NCI-H146 treated with DMSO at 0.1 percent for 48 hours (cell line): ENCODE measurements around the gene COL21A1.
"Not testable (repeated sequence)": the region's sequence is repeated elsewhere in the genome, so short reads cannot be mapped to it uniquely, and the experiment has no call there.

ENCODE experiments used
- DNase-seq: peaks from one replicate; lab custom pipeline; 2025; ENCODE audit not compliant: unreplicated experiment; lab: John Stamatoyannopoulos, UW

The COL21A1 gene

DNA sequence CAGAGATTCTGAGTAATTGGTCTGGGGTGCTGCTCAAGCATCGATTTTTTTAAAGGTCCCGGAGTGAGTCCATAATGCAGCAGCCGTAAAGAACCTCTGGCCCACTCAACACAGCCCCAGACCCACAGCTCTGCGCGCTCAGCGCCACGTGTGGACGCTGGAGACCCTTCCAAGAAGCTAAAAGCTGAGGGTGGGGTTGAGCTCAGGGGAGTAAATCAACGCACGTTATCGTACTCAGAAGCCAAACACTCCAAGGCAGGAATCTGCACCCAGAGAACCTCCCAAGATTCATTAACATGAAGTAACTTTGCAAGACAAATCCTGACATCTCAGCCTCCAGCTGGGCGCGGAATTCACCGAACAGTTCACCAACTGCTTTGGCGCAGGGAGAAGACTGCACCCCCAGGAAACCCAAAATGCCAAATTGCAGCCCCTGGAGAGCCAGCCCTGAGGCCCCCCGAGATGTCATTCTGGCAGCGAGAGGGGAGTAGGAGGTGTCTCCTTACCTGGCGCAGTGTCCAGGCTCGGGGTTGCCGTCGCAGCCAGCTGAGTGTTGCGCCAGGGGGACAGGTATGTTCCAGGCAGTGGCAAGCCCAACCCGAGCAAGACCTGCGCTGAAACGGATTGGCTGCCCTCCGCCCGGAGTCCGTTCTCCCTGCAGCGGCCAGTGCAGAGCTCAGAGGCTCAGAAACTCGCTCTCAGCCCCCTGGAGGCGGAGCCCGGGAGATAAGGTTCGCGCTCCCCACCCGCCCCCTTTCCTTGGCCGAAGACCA is at the start of gene COL21A1:
Gene COL21A1, minus strand, starts transcription at position 700 of the 773 bp plus-strand sequence. CDS start 64,962 bp downstream, outside the sequence.
- no peak for DNase-seq

DNA sequence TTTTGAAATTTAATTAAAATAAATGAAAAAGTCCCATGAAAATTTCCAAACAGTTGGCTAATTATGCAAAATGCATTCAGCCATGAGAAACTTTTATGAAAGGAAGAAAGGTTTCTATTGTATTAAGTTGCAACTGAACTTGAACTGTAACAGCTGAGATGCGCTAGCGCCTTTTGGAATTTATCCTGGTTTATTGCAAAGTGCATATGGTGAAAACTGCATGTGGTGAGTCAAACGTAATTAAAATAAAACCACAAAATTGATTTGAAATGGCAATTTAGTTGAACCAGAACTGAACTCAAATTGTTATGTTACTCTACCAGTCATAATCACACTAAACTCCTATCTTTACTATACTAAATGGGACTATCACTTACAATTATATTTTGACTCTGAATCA is 46.4 kb upstream of the COL21A1 start:
- DNase-seq = no peak

DNA sequence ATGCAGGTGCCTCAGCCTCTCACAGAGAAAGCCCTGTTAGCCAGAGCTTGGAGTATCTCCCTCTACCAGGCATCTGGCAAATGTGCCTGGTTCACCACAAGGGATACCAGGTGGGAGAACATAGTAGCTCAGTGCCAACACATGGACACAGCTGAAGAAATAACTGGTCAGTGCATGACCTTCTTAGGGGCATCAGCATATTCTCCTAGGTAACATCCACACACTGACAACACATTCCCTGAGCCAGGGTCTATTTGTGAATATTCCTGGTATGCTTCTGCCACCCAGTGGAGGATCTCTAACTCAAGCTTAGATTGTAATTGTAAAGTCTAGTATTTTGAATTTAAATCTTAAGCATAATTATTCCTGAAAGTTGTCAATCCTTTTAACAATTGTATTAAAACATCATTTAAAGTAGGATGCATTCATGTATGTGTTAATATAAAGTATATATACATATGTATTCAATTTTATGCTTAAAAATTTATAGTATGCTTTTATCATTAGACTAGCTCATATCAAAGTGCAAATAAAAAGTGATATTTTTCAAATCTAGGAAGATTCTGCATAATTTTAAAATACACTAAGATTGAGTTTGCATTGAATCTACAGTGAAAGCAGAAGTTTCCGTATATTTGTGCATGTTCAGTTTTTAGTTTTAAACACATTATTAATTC is 45.3 kb upstream of the COL21A1 start:
- peak; percentile 89 for DNase-seq

DNA sequence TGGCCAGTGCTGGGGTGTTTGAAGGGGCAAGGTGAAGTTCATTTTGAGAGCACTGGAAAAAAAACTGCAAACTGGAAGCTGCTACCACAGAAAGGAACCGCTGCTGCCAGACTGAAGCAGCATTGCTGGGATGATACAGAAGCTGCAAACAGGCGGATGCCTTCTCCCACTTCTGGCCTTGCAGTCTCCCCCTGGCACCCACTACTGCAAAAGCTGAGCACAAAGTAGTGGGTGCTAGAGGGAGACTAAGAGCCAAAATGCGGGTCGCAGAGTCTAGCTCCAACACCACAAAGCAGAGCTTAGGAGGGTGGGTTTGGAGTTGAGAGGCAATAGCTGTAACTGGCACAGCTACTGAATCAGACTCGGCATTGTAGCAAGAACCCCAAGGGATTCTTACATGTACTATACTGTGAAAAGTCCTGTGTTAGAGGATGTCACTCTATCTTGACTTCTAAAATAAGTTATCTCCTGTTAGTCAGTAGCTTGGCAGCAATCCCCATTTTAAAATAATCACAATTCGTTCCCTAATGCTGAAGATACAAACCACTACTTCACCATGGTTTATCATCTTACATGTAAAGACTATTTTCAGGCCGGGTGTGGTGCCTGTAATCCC is 44.0 kb upstream of the COL21A1 start:
- DNase-seq = no peak

DNA sequence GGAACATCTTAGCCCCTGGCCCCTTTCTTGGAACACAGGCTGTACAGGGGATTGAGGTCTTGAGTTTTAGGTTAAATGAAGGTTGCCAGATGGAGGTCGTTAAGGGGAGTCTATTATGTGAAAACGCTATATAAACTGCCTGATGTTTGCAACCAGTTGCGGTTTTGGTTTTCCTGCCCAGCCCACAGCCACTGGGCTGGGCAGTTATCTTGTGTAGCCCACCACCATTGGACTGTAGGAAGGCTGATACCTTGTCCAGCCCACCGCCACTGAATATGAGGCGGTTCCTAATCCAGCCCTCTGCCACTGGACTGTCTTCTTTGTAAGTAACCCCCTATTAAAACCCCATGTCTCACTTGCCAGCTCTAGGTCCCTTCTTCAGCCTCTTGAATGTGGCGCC is 42.3 kb upstream of the COL21A1 start:
- DNase-seq = no peak

DNA sequence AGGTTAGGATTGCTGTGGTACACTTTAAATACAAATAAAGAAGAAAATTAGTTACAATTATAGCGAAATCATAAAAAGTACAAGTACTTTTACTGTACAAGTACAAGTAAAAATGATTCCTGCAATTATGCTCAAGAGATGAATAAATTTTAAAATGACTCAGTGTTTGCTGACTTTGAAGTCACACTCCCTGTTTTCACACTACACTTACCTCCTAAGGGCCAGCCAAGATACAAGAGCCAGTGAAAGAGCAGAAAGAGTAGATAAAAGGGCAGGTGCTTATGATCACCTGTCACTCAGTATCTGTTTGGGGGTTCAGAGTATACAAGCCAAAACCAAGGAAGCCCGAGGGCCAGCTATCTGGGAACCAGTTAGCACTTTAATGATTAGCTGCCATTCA is 41.0 kb upstream of the COL21A1 start:
- DNase-seq = peak; percentile 15

DNA sequence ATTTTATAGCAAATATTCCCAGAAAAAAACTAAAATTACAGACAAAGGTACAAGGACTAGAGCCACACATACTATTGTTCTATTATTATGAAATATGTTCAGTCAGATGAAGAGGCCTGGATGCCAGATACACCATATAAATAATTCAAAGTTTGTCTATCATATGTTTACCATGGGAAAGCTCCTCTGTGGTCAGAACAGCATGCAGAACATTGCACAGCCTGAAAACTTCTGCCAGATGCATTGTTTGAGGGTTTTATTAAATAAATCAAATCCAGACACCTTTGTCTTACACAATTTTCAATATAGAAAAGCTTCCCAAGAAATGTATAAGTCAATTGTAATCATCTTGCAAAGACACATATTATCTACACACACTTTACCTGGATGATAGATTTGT is 35.0 kb upstream of the COL21A1 start:
- DNase-seq = no peak

DNA sequence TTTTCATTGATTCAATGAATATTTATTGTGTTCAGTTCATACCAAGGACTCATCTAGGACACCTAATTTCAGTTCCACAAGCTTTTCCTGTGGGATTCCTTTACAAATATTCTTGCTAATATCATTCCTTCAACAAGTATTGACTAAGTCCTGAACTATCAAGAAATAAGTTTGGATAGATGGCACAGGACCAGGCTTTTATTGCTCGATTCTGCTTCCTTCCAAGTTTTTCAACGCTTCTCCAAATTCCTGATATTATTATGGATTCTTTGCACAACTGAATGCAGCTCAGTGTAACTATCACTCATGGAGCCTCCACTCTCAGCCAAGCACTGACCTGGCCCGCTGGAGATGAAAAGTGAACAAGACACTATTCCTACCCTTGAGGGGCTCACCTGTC is 32.7 kb upstream of the COL21A1 start:
- no peak for DNase-seq

DNA sequence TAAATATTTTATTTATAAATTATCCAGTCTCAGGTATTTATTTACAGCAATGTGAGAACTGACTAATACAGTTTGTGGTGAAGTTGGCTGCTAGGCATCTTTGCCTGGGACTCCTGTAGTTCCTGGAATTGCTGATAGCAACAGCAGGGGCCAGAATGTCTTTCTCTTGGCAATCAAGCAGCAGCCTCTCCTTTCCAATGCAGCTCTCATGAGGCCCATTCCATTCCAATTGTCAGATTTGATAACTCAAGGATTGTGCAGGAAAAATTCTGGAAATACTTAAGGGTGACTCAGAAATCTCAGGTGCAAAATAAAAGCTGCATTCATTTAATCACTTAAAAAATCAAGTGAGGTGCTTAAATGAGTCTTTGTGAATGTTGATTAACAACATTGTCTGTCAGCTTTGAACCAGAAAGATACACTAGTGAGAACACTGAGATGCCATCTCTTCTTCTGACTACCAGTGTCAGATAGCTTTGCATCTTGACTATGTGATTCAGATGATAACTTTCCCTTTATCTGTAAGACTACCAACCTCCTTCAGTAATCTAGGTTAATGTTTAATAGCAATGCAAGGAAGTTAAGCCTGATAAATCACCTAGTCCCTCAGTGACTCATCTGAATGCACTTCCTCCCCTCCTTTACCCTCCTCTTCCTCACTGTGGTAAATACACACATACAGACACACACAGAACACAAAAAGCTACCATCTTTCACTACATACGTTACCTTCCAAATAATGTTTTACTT is 32.1 kb upstream of the COL21A1 start:
- no peak for DNase-seq

DNA sequence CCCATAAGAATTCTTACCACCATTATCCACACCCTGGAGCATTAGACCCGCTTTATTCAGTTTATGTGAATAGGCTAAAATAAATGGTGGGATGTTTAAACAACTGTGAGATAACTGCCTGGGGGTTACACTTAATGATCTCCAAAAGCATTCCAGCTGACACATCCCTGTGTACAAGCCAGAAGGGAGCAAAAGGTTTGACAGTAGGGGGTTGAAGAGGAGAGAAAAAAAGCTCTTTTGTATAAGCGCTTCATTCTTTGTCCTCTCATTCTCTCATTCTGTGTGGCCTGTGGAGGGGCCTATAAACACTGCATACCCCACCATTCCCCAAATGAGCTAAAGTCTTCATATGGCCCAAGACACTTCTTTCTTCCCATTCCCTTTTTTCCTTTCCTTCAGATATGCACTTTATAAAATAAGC is 30.8 kb upstream of the COL21A1 start:
- DNase-seq = peak; percentile 98

DNA sequence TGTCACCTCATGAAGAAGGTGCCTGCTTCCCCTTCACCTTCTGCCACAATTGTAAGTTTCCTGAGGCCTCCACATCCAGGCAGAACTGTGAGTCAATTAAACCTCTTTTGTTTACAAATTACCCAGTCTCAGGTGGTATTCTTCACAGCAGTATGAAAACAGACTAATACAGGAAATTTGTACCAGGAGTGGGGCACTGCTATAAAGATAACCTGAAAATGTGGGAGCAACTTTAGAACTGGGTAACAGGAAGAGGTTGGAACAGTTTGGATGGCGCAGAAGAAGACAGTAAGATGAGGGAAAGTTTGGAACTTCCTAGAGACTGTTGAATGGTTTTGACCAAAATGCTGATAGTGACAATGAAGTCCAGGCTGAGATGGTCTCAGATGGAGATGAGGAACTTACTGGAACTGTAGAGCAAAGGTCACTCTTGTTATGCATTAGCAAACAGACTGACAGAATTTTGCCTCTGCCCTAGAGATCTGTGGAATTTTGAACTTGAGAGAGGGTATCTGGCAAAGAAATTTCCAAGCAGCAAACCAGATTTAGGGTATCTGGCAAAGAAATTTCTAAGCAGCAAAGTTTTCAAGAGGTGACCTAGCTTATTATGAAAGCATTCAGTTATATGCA is 23.5 kb upstream of the COL21A1 start:
- no peak for DNase-seq

DNA sequence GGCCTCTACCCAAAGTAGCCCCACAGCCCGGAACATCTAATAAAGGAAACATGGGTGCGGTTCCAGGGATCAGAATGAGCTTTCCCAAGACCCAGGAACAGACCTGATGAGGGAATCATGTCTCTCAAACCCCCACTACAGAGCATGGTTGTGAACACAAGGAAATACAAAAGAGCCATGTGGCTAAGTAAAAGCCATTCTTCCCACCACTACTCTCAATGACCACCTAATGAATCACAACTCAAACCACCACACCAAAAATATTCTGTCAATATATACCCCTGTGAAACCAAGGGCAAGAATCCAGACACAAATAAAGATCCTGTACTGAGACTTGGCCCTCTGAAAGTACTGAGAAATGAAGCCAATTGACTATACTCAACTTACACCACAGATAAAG is 20.9 kb upstream of the COL21A1 start:
- no peak for DNase-seq

DNA sequence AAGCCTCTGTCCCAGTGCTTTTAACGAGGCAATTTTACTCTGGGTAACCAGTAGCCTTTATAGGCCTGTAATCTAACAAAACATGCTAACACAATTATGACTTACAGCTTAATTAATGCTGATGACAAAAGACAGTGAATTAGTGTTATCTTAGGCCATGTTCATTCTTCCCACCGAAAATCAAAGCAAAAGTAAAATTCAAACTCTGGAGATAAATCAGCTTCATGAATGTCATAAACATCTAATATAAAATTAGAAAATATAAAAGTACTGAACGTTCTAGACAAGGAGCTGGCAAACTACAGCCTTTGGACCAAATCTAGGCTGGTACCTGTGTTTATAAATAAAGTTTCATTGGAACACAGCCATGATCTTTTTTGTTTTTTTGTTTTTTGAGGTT is 18.6 kb upstream of the COL21A1 start:
- no peak for DNase-seq

DNA sequence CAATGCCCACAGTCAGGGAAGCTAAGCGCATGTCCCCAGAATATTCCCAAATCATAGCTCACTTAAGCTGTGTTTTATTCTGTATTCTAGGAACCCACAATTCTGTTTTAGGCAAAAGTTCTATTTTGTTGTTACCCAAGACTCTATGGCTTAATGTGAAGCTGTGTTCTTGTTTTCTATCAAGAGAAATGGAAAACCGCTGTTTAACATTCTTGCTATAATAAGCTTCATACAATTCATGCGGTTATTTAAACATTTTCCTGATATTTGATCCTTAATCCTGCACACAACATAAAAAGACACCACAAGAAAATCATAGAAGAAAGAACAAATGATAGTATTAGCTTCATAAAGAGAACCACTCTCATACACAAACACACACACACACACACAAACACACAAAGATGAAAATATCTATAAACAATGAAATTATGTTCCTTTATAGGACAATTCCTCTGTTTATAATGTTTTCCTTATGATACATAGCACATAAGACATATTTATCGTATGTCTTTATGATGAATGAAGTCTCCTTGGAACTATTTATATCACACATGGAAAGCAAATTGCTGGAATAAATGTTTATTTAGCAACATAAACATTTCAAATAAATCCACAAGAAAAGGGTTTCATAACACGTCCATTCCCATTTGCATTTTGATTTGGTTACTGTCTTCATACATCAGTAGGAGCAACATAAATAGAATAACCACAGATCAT is 16.4 kb upstream of the COL21A1 start:
- no peak for DNase-seq

DNA sequence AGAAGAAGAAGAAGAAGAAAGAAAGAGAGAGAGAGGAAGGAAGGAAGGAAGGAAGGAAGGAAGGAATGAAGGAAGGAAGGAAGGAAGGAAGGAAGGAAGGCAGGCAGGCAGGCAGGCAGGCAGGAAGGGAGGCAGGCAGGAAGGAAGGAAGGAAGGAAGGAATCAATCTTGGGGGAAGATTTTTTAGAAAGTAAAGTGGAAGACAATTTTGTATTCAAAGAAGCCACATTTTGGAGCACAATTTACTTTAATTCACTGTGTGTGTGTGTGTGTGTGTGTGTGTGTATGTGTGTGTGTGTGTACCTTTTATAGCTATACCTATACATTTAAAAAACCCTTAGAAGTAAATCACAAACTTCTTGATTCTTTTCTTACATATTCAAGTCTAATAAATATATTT is 13.2 kb upstream of the COL21A1 start:
- not testable (repeated sequence) for DNase-seq

DNA sequence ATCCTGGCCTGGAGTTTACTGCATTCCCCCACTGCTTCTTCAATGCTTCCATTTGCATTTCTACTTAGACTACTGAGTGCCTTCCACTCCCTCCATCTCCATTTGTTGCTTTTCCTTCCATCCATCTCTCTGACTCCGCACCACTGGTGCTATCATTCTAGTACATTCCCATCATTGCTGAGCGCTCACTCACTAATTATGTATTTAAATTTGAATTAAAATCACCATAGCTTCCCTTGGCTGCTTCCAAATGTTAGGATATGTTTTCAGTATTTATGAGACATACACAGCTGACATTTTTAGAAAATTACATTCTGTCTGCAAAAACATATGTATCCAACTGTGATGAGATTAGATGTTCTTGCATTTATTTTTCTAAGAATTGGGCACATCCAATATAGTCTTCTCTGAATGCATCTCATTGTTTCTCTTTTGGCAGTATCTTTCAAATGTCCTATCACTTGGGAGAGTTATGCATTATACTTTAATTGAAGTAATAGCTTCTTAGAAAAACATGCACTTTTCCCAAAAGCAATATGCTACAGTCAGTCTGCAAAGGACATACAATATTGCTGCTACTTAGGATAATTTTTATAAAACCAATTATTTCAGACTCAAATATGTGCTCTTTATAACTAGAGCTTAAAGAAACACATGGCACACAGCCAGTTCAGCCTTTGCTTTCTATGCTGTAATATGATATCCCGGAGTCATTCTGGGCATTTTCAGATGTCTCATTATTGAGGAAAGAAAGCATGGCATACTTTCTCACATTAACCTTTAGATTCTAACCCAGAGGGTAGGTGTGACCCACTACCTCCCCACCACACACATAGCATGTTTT is 12.1 kb upstream of the COL21A1 start:
- DNase-seq = peak; percentile 70

DNA sequence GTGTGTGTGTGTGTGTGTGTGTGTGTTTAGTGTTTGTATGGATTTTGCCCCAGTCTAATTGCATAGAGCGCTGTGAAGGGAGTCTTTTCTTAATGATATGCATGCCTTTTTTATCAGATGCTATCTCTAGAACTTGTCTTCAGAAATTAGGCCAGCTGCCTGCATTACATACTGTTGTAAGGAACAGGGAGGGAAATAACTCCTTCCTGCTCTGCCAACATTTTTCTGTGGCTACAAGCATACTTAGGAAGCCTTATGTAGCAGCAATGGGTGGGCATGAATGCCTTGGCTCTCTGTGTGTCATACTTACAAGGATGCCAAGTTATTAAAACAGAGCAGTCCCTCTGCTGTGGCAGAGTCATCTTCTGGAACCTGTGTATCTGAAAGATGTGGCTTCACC is 8.0 kb upstream of the COL21A1 start:
- DNase-seq = no peak

DNA sequence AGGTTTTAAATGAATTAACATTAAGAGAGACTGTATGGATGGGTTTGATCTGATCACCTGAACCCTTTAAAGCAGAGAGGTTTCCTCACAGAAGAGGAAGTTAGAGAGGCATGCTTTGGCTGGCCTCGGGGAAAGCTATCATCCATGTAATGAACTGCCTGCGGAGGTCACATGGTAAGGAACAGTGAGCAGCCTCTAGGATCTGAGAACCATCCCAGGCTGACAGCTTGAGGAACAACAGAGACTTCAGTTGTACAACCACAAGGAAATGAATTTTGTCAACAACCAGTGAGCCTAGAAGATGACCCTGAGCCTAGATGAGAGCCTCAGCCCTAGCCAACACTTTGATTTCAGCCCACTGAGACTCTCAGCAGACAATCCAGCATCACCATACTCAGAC is 2.9 kb upstream of the COL21A1 start:
- DNase-seq = no peak

DNA sequence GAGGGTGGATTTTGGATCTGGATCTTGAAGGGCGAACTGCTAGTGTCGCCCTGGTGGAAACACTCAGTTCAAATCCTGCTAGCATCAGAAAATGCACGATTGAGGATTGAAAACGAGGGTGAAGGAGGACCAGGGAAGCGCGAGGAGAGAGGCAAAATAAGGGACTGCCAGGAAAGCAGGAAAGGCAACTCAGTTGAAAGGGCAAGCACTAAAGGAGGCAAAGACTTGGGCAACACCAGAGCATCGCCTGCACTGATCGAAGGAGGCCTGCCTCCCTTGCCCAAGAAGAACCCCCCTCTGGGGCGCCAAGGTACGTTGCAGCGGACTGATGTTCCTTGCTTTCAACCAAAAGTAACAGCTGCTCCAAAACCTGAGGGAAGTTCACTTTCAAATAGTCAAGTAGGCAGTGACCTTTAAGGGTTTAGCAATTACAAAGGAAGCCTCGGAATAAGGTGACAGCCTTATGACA is 308 bp upstream of the COL21A1 start:
- DNase-seq = no peak
